ENCODE measurements around the gene SMCO2. TPM values are rescaled to one million over a fixed set of nuclear protein-coding genes. Genes with fewer than 3 reads are reported as not detected.

SMCO2 gene
- total RNA-seq, 1 donor from 2014 or later = 0.46 TPM

DNA sequence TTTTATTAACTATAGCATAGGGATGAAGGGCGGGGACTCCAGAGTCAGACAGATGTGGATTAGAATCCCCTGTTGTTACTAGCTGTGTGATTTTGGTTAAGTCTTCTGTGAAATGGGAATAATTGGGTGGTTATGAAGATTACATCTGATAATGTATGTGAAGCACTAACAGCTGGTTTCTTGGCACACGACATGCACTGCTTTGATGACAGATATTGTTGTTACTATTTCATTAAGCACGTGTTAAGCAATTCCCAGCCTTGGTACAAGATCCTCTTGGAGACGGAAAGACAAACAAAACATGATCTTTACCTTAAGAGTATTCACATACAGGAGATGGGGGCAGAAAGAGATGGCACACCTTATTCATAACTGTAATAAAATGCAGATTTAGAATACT, 85.4 kb downstream of the SMCO2 start:
- Mint-ChIP-seq H3K9me3 (ENCODE audit: unreplicated experiment) (no peaks in the 10 kb centered on the region), H3K27me3 (ENCODE audit: unreplicated experiment) (no peaks in the 10 kb centered on the region), H3K27ac (ENCODE audit: unreplicated experiment) (no peak overlapping the region), H3K36me3 (ENCODE audit: low read depth, unreplicated experiment) (peaks cover 21% of the 10 kb centered on the region), H3K4me3 (ENCODE audit: unreplicated experiment) (no peak overlapping the region), H3K4me1 (ENCODE audit: unreplicated experiment) (peaks cover 46% of the 10 kb centered on the region)
- TF ChIP-seq, protein P1, sequence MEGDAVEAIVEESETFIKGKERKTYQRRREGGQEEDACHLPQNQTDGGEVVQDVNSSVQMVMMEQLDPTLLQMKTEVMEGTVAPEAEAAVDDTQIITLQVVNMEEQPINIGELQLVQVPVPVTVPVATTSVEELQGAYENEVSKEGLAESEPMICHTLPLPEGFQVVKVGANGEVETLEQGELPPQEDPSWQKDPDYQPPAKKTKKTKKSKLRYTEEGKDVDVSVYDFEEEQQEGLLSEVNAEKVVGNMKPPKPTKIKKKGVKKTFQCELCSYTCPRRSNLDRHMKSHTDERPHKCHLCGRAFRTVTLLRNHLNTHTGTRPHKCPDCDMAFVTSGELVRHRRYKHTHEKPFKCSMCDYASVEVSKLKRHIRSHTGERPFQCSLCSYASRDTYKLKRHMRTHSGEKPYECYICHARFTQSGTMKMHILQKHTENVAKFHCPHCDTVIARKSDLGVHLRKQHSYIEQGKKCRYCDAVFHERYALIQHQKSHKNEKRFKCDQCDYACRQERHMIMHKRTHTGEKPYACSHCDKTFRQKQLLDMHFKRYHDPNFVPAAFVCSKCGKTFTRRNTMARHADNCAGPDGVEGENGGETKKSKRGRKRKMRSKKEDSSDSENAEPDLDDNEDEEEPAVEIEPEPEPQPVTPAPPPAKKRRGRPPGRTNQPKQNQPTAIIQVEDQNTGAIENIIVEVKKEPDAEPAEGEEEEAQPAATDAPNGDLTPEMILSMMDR (IDR thresholded peaks at IDR 0.05; ENCODE audit: unreplicated experiment) = no peak
- DNase-seq (ENCODE audit: low spot score) = no peak

DNA sequence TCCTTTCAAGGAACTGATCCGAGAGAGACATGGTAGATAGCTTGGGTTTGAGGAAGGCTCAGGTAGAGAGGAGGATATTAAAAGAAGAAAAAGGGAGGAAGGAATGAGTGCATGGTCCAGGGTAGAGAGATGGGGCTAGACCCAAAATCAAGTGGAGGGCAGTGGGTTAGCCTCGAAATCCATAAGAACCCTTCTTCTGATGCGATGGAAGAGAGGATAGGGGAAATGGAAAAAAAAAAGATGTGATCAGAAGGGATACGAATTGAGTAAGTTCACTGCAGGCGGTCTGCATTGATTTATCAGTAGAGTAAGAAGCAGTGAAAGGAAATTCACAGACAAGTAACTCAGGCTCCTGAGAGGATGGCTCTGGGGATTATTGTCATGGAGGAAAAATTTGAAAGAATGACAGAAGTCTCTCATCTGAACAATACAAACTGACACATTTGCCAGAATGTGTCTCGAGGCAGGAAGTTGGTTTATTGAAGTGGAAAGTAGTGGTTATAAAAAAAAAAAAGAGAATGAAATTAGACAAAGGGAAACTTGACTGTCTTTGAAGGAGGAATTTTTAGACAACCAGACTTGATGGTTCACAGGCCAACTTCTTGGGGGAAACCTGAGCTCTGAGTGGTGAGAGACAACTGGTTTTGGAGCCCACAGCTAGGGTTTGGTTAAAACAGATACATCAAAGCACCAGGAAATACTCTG, 87.7 kb downstream of the SMCO2 start:
- no peak overlapping the region for H3K4me3 Mint-ChIP-seq (ENCODE audit: unreplicated experiment)
- DNase-seq (ENCODE audit: low spot score) = no peak

DNA sequence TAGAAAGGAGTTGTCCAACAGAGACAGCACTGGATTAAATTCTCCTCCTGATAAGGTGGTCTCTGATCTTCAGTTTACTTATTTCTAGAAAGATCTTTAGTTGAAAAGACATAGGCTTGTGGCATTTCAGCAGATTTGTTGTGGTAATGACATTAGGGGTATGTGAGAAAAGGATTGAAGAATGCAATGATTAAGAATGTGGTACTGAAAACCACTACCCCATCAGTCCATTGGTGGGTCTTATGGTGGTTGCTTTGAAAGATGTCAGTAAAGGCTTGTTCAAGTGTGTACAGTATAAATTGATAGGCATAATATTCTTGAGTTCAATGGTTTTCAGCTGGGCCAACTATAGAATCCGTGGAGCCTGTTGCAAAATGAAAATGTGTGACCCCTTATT, 88.2 kb downstream of the SMCO2 start:
- Mint-ChIP-seq H3K36me3 (ENCODE audit: low read depth, unreplicated experiment) (peaks cover 17% of the 10 kb centered on the region), H3K4me3 (ENCODE audit: unreplicated experiment) (no peak overlapping the region)

More for the DNA sequence above, 87.7 kb downstream of the SMCO2 start:
- TF ChIP-seq, protein P1 (IDR thresholded peaks at IDR 0.05; ENCODE audit: unreplicated experiment) = no peak
- Mint-ChIP-seq H3K9me3 (ENCODE audit: unreplicated experiment) (no peaks in the 10 kb centered on the region), H3K4me1 (ENCODE audit: unreplicated experiment) (peaks cover 48% of the 10 kb centered on the region), H3K36me3 (ENCODE audit: low read depth, unreplicated experiment) (peaks cover 17% of the 10 kb centered on the region), H3K27me3 (ENCODE audit: unreplicated experiment) (no peaks in the 10 kb centered on the region), H3K27ac (ENCODE audit: unreplicated experiment) (no peak overlapping the region)

DNA sequence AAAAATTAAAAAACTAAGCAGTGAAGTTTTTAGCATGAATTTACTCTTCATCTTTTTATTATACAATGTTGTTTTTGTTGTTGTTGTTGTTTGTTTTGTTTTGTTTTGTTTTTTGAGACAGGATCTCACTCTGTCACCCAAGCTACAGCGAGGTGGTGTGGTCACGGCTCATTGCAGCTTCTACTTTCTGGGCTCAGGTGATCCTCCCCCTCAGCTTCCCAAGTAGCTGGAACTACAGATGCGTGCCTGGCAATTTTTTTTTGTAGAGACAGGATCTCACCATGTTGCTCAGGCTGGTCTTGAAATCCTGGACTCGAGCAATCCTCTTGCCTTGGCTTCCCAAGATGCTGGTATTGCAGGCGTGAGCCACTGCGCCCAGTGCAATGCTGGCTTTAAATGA, 88.8 kb downstream of the SMCO2 start:
- no peak overlapping the region for H3K4me3 Mint-ChIP-seq (ENCODE audit: unreplicated experiment)

More for the DNA sequence above, 88.2 kb downstream of the SMCO2 start:
- TF ChIP-seq, protein P1 (IDR thresholded peaks at IDR 0.05; ENCODE audit: unreplicated experiment) = no peak
- Mint-ChIP-seq H3K9me3 (ENCODE audit: unreplicated experiment) (no peaks in the 10 kb centered on the region), H3K27ac (ENCODE audit: unreplicated experiment) (peak overlapping the region; percentile 41), H3K27me3 (ENCODE audit: unreplicated experiment) (no peaks in the 10 kb centered on the region), H3K4me1 (ENCODE audit: unreplicated experiment) (peaks cover 49% of the 10 kb centered on the region)
- DNase-seq (ENCODE audit: low spot score) = no peak

More for the DNA sequence above, 88.8 kb downstream of the SMCO2 start:
- DNase-seq (ENCODE audit: low spot score) = no peak
- TF ChIP-seq, protein P1 (IDR thresholded peaks at IDR 0.05; ENCODE audit: unreplicated experiment) = no peak
- Mint-ChIP-seq H3K36me3 (ENCODE audit: low read depth, unreplicated experiment) (peaks cover 17% of the 10 kb centered on the region), H3K27me3 (ENCODE audit: unreplicated experiment) (no peaks in the 10 kb centered on the region), H3K9me3 (ENCODE audit: unreplicated experiment) (no peaks in the 10 kb centered on the region), H3K4me1 (ENCODE audit: unreplicated experiment) (peaks cover 49% of the 10 kb centered on the region), H3K27ac (ENCODE audit: unreplicated experiment) (no peak overlapping the region)
